ENCODE data around the gene ADAP1. TPM values are rescaled to one million over a fixed set of nuclear protein-coding genes. Genes with fewer than 3 reads are reported as not detected.

The ADAP1 gene
- polyA plus RNA-seq, 1 experiment: 5.1 TPM

- no peak for DNase-seq (ENCODE audit: low read depth)
- no peak overlapping the region for H3K4me3 ChIP-seq (ENCODE audit: low read depth, low read length)
- ChIA-PET CTCF (no interaction called here), POLR2A (no interaction called here)
- TF ChIP-seq, protein P1, sequence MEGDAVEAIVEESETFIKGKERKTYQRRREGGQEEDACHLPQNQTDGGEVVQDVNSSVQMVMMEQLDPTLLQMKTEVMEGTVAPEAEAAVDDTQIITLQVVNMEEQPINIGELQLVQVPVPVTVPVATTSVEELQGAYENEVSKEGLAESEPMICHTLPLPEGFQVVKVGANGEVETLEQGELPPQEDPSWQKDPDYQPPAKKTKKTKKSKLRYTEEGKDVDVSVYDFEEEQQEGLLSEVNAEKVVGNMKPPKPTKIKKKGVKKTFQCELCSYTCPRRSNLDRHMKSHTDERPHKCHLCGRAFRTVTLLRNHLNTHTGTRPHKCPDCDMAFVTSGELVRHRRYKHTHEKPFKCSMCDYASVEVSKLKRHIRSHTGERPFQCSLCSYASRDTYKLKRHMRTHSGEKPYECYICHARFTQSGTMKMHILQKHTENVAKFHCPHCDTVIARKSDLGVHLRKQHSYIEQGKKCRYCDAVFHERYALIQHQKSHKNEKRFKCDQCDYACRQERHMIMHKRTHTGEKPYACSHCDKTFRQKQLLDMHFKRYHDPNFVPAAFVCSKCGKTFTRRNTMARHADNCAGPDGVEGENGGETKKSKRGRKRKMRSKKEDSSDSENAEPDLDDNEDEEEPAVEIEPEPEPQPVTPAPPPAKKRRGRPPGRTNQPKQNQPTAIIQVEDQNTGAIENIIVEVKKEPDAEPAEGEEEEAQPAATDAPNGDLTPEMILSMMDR (IDR thresholded peaks at IDR 0.05; ENCODE audit: insufficient read depth, low read depth, low read length): no peak
- H3K36me3 ChIP-seq (ENCODE audit: control insufficient read depth, insufficient read depth, low read length): peaks cover 11% of the 10 kb centered on the region
- no peaks in the 10 kb centered on the region for H3K27me3 ChIP-seq (ENCODE audit: control insufficient read depth, insufficient read depth, low read length)
These were observed 55.4 kb downstream of the ADAP1 start for GRCh38 chr7:898855-899681.

GRCh38 chr7:898460-898854, 56.0 kb downstream of the ADAP1 start:
- Histone ChIP-seq H3K4me3 (ENCODE audit: low read depth, low read length) (no peak overlapping the region), H3K27me3 (ENCODE audit: control insufficient read depth, insufficient read depth, low read length) (no peaks in the 10 kb centered on the region), H3K36me3 (ENCODE audit: control insufficient read depth, insufficient read depth, low read length) (peaks cover 13% of the 10 kb centered on the region)
- ChIA-PET CTCF (interaction anchor here (1.4 kb wide), 1 partner anchor 10 kb away, joined by 3 read pairs; no protein-coding TSS in a partner anchor), POLR2A (no interaction called here)
- TF ChIP-seq, protein P1 (IDR thresholded peaks at IDR 0.05; ENCODE audit: insufficient read depth, low read depth, low read length): no peak
- no peak for DNase-seq (ENCODE audit: low read depth)

- TF ChIP-seq, protein P1 (IDR thresholded peaks at IDR 0.05; ENCODE audit: insufficient read depth, low read depth, low read length): no peak
- Histone ChIP-seq H3K4me3 (ENCODE audit: low read depth, low read length) (no peak overlapping the region), H3K36me3 (ENCODE audit: control insufficient read depth, insufficient read depth, low read length) (peaks cover 14% of the 10 kb centered on the region), H3K27me3 (ENCODE audit: control insufficient read depth, insufficient read depth, low read length) (no peaks in the 10 kb centered on the region)
- CTCF ChIA-PET: interaction anchor here (1.4 kb wide), 1 partner anchor 11 kb away, joined by 3 read pairs; no protein-coding TSS in a partner anchor
- POLR2A ChIA-PET: no interaction called here
- DNase-seq (ENCODE audit: low read depth): no peak
These were observed 56.6 kb downstream of the ADAP1 start for GRCh38 chr7:897771-898376.

- CTCF ChIA-PET: interaction anchor here (1.4 kb wide), 1 partner anchor 11 kb away, joined by 3 read pairs; no protein-coding TSS in a partner anchor
- POLR2A ChIA-PET: no interaction called here
These were observed 57.4 kb downstream of the ADAP1 start for GRCh38 chr7:897086-897485.

More at GRCh38 chr7:897086-897485, 57.4 kb downstream of the ADAP1 start:
- Histone ChIP-seq H3K27me3 (ENCODE audit: control insufficient read depth, insufficient read depth, low read length) (no peaks in the 10 kb centered on the region), H3K36me3 (ENCODE audit: control insufficient read depth, insufficient read depth, low read length) (peaks cover 15% of the 10 kb centered on the region), H3K4me3 (ENCODE audit: low read depth, low read length) (no peak overlapping the region)
- no peak for DNase-seq (ENCODE audit: low read depth)
- TF ChIP-seq, protein P1 (IDR thresholded peaks at IDR 0.05; ENCODE audit: insufficient read depth, low read depth, low read length): no peak
